HG02678 (cell line): ENCODE data around the gene COL9A2.

Experiments
- ATAC-seq: cut with Tn5 transposase; IDR thresholded peaks from one replicate; pipeline ENCODE4 v1.9.1; 2021; ENCODE audit warnings: mild to moderate bottlenecking, moderate library complexity; ENCODE audit not compliant: unreplicated experiment

The COL9A2 gene

GRCh38 chr1:40305451-40305850 is 11.6 kb downstream of the COL9A2 start:
- ATAC-seq: no peak

GRCh38 chr1:40303790-40304189 is 13.3 kb downstream of the COL9A2 start:
- no peak for ATAC-seq

- no peak for ATAC-seq
These were observed 13.9 kb downstream of the COL9A2 start for GRCh38 chr1:40303051-40303771.

- ATAC-seq: no peak
These were observed 14.6 kb downstream of the COL9A2 start for GRCh38 chr1:40302475-40302874.

GRCh38 chr1:40301541-40302299 is 15.4 kb downstream of the COL9A2 start:
- ATAC-seq: no peak

- ATAC-seq: no peak
These were observed 16.0 kb downstream of the COL9A2 start for GRCh38 chr1:40301066-40301465.

GRCh38 chr1:40300651-40301050 is 16.4 kb downstream of the COL9A2 start:
- ATAC-seq: no peak

- ATAC-seq: no peak
These were observed 16.9 kb downstream of the COL9A2 start for GRCh38 chr1:40300249-40300567.

- ATAC-seq: no peak
These were observed 17.5 kb downstream of the COL9A2 start for GRCh38 chr1:40299366-40300248.

GRCh38 chr1:40291293-40291692 is 25.8 kb downstream of the COL9A2 start:
- no peak for ATAC-seq

GRCh38 chr1:40281853-40282252 is 35.2 kb downstream of the COL9A2 start:
- no peak for ATAC-seq

GRCh38 chr1:40276122-40276521 is 41.0 kb downstream of the COL9A2 start:
- no peak for ATAC-seq

GRCh38 chr1:40274331-40274730 is 42.8 kb downstream of the COL9A2 start:
- ATAC-seq: no peak

- no peak for ATAC-seq
These were observed 43.4 kb downstream of the COL9A2 start for GRCh38 chr1:40273547-40274166.

- ATAC-seq: no peak
These were observed 44.4 kb downstream of the COL9A2 start for GRCh38 chr1:40272653-40273213.

GRCh38 chr1:40270152-40270834 is 46.8 kb downstream of the COL9A2 start:
- ATAC-seq: no peak

- no peak for ATAC-seq
These were observed 48.9 kb downstream of the COL9A2 start for GRCh38 chr1:40268211-40268610.

- ATAC-seq: no peak
These were observed 49.3 kb downstream of the COL9A2 start for GRCh38 chr1:40267767-40268187.

- ATAC-seq: no peak
These were observed 50.1 kb downstream of the COL9A2 start for GRCh38 chr1:40266786-40267535.
